ENCODE measurements around the gene OR13G1. TPM values are rescaled to one million over a fixed set of nuclear protein-coding genes. Genes with fewer than 3 reads are reported as not detected.

The OR13G1 gene
- total RNA-seq, 1 experiment from 2014 or later, result not detected

GRCh38 chr1:247638781-247639180 lies 40.8 kb downstream of the OR13G1 start:
- Histone ChIP-seq H3K4me3 (no peak overlapping the region), H3K27ac (no peak overlapping the region), H3K4me1 (no peaks in the 10 kb centered on the region), H3K9me3 (replicated peaks) (no peaks in the 10 kb centered on the region), H3K27me3 (no peaks in the 10 kb centered on the region), H3K36me3 (no peaks in the 10 kb centered on the region)
- DNase-seq, result no peak

GRCh38 chr1:247638011-247638410 lies 41.5 kb downstream of the OR13G1 start:
- no peak for DNase-seq
- Histone ChIP-seq H3K9me3 (replicated peaks) (no peaks in the 10 kb centered on the region), H3K27ac (no peak overlapping the region), H3K4me3 (no peak overlapping the region), H3K27me3 (no peaks in the 10 kb centered on the region), H3K36me3 (no peaks in the 10 kb centered on the region), H3K4me1 (no peaks in the 10 kb centered on the region)

GRCh38 chr1:247627951-247628350 lies 51.6 kb downstream of the OR13G1 start:
- Histone ChIP-seq H3K4me1 (no peaks in the 10 kb centered on the region), H3K9me3 (replicated peaks) (no peaks in the 10 kb centered on the region), H3K27ac (no peak overlapping the region), H3K36me3 (no peaks in the 10 kb centered on the region), H3K4me3 (no peak overlapping the region), H3K27me3 (no peaks in the 10 kb centered on the region)
- no peak for DNase-seq

Other genes starting within 250 kb of the OR13G1 start
- not detected in 2 replicates for gene OR2B11, start 221.6 kb downstream of the OR13G1 start, total RNA-seq (2014; rRNA removed; shearing (Covaris generic))
- gene OR2C3, start 143.3 kb downstream of the OR13G1 start, total RNA-seq (2014; rRNA removed; shearing (Covaris generic)), result not detected in 2 replicates
- not detected in 2 replicates for gene GCSAML, start 130.6 kb downstream of the OR13G1 start, total RNA-seq (2014; rRNA removed; shearing (Covaris generic))
- gene OR2G2, start 91.4 kb downstream of the OR13G1 start, total RNA-seq (2014; rRNA removed; shearing (Covaris generic)), result not detected in 2 replicates
- gene OR2G3, start 74.2 kb downstream of the OR13G1 start, total RNA-seq (2014; rRNA removed; shearing (Covaris generic)), result not detected in 2 replicates
- not detected in 2 replicates for gene OR6F1, start 36.9 kb upstream of the OR13G1 start, total RNA-seq (2014; rRNA removed; shearing (Covaris generic))
- not detected in 2 replicates for gene OR14K1, start 58.9 kb upstream of the OR13G1 start, total RNA-seq (2014; rRNA removed; shearing (Covaris generic))
- gene OR14A2, start 68.4 kb upstream of the OR13G1 start, total RNA-seq (2014; rRNA removed; shearing (Covaris generic)), result not detected in 2 replicates
- not detected in 2 replicates for gene OR1C1, start 80.8 kb upstream of the OR13G1 start, total RNA-seq (2014; rRNA removed; shearing (Covaris generic))
- not detected in 2 replicates for gene OR14A16, start 144.4 kb upstream of the OR13G1 start, total RNA-seq (2014; rRNA removed; shearing (Covaris generic))
- gene OR11L1, start 162.2 kb upstream of the OR13G1 start, total RNA-seq (2014; rRNA removed; shearing (Covaris generic)), result not detected in 2 replicates
- gene TRIM58, start 177.4 kb upstream of the OR13G1 start, total RNA-seq (2014; rRNA removed; shearing (Covaris generic)), result not detected in 2 replicates
- gene OR2W3, start 215.8 kb upstream of the OR13G1 start, total RNA-seq (2014; rRNA removed; shearing (Covaris generic)), result not detected in 2 replicates
- not detected in 2 replicates for gene OR2T8, start 240.5 kb upstream of the OR13G1 start, total RNA-seq (2014; rRNA removed; shearing (Covaris generic))
- not detected in 2 replicates for gene OR2AJ1, start 245.2 kb upstream of the OR13G1 start, total RNA-seq (2014; rRNA removed; shearing (Covaris generic))

Measured in SJCRH30 (cell line).